PC-3 (cell line): ENCODE measurements around the gene CYP27C1. TPM values are rescaled to one million over a fixed set of nuclear protein-coding genes. Genes with fewer than 3 reads are reported as not detected.

ENCODE experiments used
- ATAC-seq: fragments of 200-7000 bp; cut with Tn5 transposase; 2 replicates; pipeline ENCODE4 v1.9.1; 2020; ENCODE audit warnings: mild to moderate bottlenecking, moderate library complexity
- BruUV-seq: library from RNA; stranded (reverse); fragments of 400-500 nt; replicated peaks from 2 replicates; lab custom pipeline; 2021; lab: Mats Ljungman, UMichigan
- CTCF ChIA-PET: fragments of 300-600 bp; sonication (Branson Sonifier 250); formaldehyde crosslinking; loops from one replicate; lab custom pipeline; 2022; ENCODE audit warnings: antibody characterized with exemption; lab: Charles Lee
- POLR2A ChIA-PET: fragments of 300-600 bp; sonication (Branson Sonifier 250); formaldehyde crosslinking; loops from one replicate; lab custom pipeline; 2022; ENCODE audit warnings: antibody characterized with exemption; ENCODE audit not compliant: unreplicated experiment; lab: Charles Lee
- DNase-seq: peaks from one replicate; pipeline ENCODE4 v3.0.0-alpha.2; 2015
- H2AFZ ChIP-seq: fragments of 300-600 bp; sonication (generic); 2 replicates; pipeline ENCODE4 v1.6.0; 2016; ENCODE audit warnings: antibody characterized with exemption, low read length
- H3F3A ChIP-seq: fragments of 300-600 bp; sonication (generic); one replicate; pipeline ENCODE4 v1.6.0; 2017; ENCODE audit warnings: antibody characterized with exemption, low read length, control low read depth, mild to moderate bottlenecking; ENCODE audit not compliant: unreplicated experiment
- H3K27ac ChIP-seq: fragments of 300-600 bp; sonication (generic); 2 replicates; pipeline ENCODE4 v1.5.1; 2016; ENCODE audit warnings: mild to moderate bottlenecking, low read length
- H3K27me3 ChIP-seq: fragments of 300-600 bp; sonication (generic); 2 replicates; pipeline ENCODE4 v1.6.1; 2016; ENCODE audit warnings: low read length, mixed read lengths
- H3K36me3 ChIP-seq: fragments of 300-600 bp; sonication (generic); 2 replicates; pipeline ENCODE4 v1.6.1; 2016; ENCODE audit warnings: low read depth, mixed run types, low read length, mixed read lengths
- H3K4me1 ChIP-seq: fragments of 300-600 bp; sonication (generic); 2 replicates; pipeline ENCODE4 v1.5.1; 2016; ENCODE audit warnings: low read length; ENCODE audit not compliant: insufficient read depth
- H3K4me2 ChIP-seq: fragments of 300-600 bp; sonication (generic); 2 replicates; pipeline ENCODE4 v1.6.0; 2016; ENCODE audit warnings: low read length
- H3K4me3 ChIP-seq: fragments of 300-600 bp; sonication (generic); 2 replicates; pipeline ENCODE4 v1.5.1; 2016; ENCODE audit warnings: mild to moderate bottlenecking, low read length, mixed read lengths
- H3K79me2 ChIP-seq: fragments of 300-600 bp; sonication (generic); 2 replicates; pipeline ENCODE4 v1.6.1; 2017; ENCODE audit warnings: low read length, mixed read lengths
- H3K9ac ChIP-seq: fragments of 300-600 bp; sonication (generic); 2 replicates; pipeline ENCODE4 v1.6.0; 2016; ENCODE audit warnings: mild to moderate bottlenecking, low read length
- H3K9me2 ChIP-seq: fragments of 300-600 bp; sonication (generic); replicated peaks from 2 replicates; pipeline ENCODE4 v1.6.1; 2016; ENCODE audit warnings: mixed run types, low read length, mixed read lengths
- H3K9me3 ChIP-seq: fragments of 300-600 bp; sonication (generic); 2 replicates; pipeline ENCODE4 v1.6.1; 2016; ENCODE audit warnings: low read length, mixed read lengths
- H4K20me1 ChIP-seq: fragments of 300-600 bp; sonication (generic); 2 replicates; pipeline ENCODE4 v1.6.1; 2016; ENCODE audit warnings: low read length, mixed read lengths
- EZH2 ChIP-seq: fragments of 300-600 bp; sonication (generic); IDR thresholded peaks from one replicate; pipeline ENCODE4 v1.6.1; 2017; ENCODE audit warnings: antibody characterized with exemption, mild to moderate bottlenecking, low read length; ENCODE audit not compliant: unreplicated experiment
- EZH2phosphoT487 ChIP-seq: fragments of 300-600 bp; sonication (generic); IDR thresholded peaks from 2 replicates; pipeline ENCODE4 v1.6.1; 2018; ENCODE audit warnings: mild to moderate bottlenecking, antibody characterized with exemption, low read length, borderline replicate concordance
- intact Hi-C: fragments of 100-400 bp; cut with micrococcal nuclease; formaldehyde crosslinking; loops from 2 replicates; pipeline ENCODE4 v1.9.0; 2023
- total RNA-seq: library from RNA; depleted of rRNA; stranded (reverse); fragments of >200 nt; gene quantifications from 2 replicates; pipeline ENCODE4 v1.2.3, GENCODE V29; 2014
- TF ChIP-seq, protein P1 (sequence below): fragments of 300-600 bp; sonication (generic); conservative IDR thresholded peaks from 2 replicates; pipeline ENCODE4 v1.5.1; 2017; ENCODE audit warnings: antibody characterized with exemption, low read depth, mild to moderate bottlenecking, low read length

CYP27C1 gene
- total RNA-seq, 1 experiment from 2014 or later: 0.36 TPM

DNA sequence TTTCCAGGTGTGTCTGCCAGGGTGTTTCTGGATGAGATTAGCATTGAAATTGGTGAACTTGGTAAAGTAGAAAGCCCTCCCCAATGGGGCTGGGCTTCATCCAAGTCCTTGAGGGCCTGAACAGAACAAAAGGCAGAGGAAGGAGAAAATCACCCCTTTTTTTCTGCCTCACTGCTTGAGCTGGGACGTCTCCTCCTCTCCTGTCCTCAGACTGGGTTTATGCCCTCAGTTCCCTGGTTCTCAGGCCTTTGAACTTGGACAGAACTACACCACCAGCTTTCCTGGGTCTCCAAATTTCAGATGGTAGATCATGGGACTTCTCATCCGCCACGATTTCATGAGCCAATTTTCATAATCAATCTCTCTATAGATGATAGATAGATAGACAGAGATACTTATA is 59.4 kb downstream of the CYP27C1 start:
- CTCF ChIA-PET: no interaction called here
- Histone ChIP-seq H3K79me2 (no peaks in the 10 kb centered on the region), H3K4me3 (no peak overlapping the region), H3K4me1 (no peaks in the 10 kb centered on the region), H3K9ac (no peak overlapping the region), H3K27me3 (no peaks in the 10 kb centered on the region), H3K9me3 (no peaks in the 10 kb centered on the region), H3K9me2 (no peaks in the 10 kb centered on the region), H3K27ac (no peak overlapping the region), H3F3A (no peaks in the 10 kb centered on the region), H3K36me3 (no peaks in the 10 kb centered on the region), H3K4me2 (no peak overlapping the region), H2AFZ (no peak overlapping the region), H4K20me1 (no peaks in the 10 kb centered on the region)
- ATAC-seq (no peak), DNase-seq (no peak)
- BruUV-seq: no TSS peak
- intact Hi-C loops: no loop called here
- POLR2A ChIA-PET: no interaction called here
- TF ChIP-seq EZH2 (no peak), EZH2phosphoT487 (no peak)
- TF ChIP-seq, protein P1, sequence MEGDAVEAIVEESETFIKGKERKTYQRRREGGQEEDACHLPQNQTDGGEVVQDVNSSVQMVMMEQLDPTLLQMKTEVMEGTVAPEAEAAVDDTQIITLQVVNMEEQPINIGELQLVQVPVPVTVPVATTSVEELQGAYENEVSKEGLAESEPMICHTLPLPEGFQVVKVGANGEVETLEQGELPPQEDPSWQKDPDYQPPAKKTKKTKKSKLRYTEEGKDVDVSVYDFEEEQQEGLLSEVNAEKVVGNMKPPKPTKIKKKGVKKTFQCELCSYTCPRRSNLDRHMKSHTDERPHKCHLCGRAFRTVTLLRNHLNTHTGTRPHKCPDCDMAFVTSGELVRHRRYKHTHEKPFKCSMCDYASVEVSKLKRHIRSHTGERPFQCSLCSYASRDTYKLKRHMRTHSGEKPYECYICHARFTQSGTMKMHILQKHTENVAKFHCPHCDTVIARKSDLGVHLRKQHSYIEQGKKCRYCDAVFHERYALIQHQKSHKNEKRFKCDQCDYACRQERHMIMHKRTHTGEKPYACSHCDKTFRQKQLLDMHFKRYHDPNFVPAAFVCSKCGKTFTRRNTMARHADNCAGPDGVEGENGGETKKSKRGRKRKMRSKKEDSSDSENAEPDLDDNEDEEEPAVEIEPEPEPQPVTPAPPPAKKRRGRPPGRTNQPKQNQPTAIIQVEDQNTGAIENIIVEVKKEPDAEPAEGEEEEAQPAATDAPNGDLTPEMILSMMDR: no peak

DNA sequence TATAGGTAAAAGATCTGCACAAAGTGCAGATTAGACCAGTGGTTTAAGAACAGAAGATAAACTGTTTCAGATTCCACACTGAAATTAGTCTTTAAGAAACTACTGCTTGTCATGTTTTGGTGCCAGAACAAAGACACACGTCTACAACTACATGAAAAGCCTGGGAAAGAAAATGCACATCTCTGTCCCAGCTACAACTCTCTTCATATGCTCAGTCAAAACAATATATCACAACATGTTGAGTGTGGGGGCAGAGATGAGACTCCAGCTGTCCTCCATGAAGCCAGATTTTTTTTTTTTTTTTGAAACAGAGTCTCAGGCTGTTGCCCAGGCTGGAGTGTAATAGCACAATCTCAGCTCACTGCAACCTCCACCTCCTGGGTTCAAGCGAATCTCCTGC is 60.6 kb downstream of the CYP27C1 start:
- Histone ChIP-seq H3K9me3 (no peaks in the 10 kb centered on the region), H3K36me3 (no peaks in the 10 kb centered on the region), H3K4me2 (no peak overlapping the region), H3K79me2 (no peaks in the 10 kb centered on the region), H3K27me3 (no peaks in the 10 kb centered on the region), H3K27ac (no peak overlapping the region), H3K4me3 (no peak overlapping the region), H3K9ac (no peak overlapping the region), H3K9me2 (no peaks in the 10 kb centered on the region), H3K4me1 (peaks cover 2% of the 10 kb centered on the region), H2AFZ (no peak overlapping the region), H3F3A (no peaks in the 10 kb centered on the region), H4K20me1 (no peaks in the 10 kb centered on the region)
- TF ChIP-seq EZH2phosphoT487 (no peak), EZH2 (no peak)
- TF ChIP-seq, protein P1: no peak
- POLR2A ChIA-PET: no interaction called here
- CTCF ChIA-PET: no interaction called here
- no TSS peak for BruUV-seq
- no peak for ATAC-seq
- intact Hi-C loops: no loop called here
- DNase-seq: no peak

DNA sequence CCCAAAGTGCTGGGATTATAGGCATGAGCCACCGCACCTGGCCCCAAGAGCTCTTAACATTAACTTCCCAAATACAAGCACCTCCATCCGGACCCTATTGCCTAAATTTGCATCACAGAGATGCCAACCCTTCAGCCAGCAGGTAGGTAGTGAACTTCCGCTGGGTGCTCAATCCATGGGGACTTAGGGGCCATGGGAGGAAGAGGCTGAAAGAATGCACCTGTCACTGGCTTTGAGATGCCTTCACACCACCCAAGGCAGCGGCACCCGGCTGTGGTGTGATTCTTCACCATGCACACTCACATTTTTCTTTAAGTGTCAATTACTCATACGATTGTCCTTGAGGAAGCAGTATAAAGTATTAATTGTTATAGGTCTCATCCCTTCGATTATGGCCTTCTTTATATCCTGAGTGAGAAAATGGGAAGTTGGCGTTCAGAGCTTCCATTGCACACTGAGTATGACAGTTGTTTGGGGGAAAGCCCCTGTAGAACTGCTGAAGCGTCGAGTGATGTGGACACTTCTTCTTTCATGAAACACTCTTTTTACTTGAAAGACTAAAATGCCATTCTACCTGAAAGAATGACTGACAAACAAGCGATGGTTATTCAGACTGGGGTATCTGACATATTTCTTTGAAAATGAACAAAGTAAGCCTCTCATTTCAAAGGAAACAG is 61.3 kb downstream of the CYP27C1 start:
- no peak overlapping the region for H3K4me3 ChIP-seq
- H2AFZ ChIP-seq: no peak overlapping the region
- TF ChIP-seq EZH2 (no peak), EZH2phosphoT487 (no peak)
- TF ChIP-seq, protein P1: no peak
- H3K27ac ChIP-seq: no peak overlapping the region
- no peaks in the 10 kb centered on the region for H3K9me3 ChIP-seq
- H3F3A ChIP-seq: no peaks in the 10 kb centered on the region
- H3K4me2 ChIP-seq: no peak overlapping the region
- H3K79me2 ChIP-seq: no peaks in the 10 kb centered on the region
- H3K36me3 ChIP-seq: no peaks in the 10 kb centered on the region
- DNase-seq: no peak
- no peaks in the 10 kb centered on the region for H3K27me3 ChIP-seq
- no peak overlapping the region for H3K9ac ChIP-seq
- no peak for ATAC-seq
- no TSS peak for BruUV-seq
- H3K4me1 ChIP-seq: peaks cover 10% of the 10 kb centered on the region
- no peaks in the 10 kb centered on the region for H3K9me2 ChIP-seq
- ChIA-PET CTCF (no interaction called here), POLR2A (no interaction called here)
- intact Hi-C loops: no loop called here
- H4K20me1 ChIP-seq: no peaks in the 10 kb centered on the region
